GM12872 (cell line): ENCODE measurements around the gene PDE9A.

Source experiments
- TF ChIP-seq, protein P1 (sequence below): IDR thresholded peaks from 3 replicates; pipeline ENCODE4 v1.5.1; 2011; ENCODE audit warnings: low read depth, mild to moderate bottlenecking, low read length, moderate library complexity; ENCODE audit not compliant: insufficient read depth

PDE9A gene

DNA sequence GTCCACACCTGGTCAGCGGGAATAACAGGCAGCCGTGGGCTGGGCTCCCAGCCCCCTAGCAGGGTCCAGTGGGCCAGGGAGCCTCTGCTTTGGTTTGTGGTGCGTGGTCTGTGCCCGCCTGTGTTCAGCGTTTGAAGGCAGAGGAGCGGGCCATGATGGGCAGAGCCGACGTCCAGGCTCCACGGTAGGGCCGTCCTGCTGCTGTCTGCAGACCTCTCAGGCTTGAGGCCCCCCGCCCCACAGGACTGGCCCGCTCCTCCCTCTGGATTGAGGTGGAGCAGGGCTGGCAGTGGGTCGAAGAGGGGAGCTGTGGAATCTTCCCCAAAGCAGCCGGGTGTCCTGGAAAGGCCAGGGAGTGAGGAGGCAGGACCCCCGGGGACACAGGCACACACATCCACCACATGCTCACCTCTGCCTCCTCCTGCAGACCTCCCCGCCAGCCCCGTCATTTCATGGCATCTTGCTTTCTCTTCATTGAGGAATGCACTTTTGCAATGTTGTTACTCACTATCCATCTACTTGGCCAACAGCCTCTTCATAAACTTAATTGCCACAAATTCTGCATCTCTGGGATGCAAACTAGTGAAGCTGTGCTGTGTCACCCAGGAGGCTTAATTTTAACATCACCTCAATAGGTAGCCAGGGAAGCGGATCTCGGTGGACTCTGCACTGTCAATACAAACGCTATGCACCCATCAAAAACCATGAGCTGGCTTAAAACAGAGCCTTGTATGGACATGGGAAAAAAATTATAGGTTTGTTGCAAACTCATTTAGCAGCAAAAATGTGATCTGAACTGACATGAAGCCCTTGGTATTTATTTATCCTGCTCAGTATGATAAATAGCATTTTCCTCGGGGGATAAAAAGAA, 85.9 kb downstream of the PDE9A start:
- TF ChIP-seq, protein P1, sequence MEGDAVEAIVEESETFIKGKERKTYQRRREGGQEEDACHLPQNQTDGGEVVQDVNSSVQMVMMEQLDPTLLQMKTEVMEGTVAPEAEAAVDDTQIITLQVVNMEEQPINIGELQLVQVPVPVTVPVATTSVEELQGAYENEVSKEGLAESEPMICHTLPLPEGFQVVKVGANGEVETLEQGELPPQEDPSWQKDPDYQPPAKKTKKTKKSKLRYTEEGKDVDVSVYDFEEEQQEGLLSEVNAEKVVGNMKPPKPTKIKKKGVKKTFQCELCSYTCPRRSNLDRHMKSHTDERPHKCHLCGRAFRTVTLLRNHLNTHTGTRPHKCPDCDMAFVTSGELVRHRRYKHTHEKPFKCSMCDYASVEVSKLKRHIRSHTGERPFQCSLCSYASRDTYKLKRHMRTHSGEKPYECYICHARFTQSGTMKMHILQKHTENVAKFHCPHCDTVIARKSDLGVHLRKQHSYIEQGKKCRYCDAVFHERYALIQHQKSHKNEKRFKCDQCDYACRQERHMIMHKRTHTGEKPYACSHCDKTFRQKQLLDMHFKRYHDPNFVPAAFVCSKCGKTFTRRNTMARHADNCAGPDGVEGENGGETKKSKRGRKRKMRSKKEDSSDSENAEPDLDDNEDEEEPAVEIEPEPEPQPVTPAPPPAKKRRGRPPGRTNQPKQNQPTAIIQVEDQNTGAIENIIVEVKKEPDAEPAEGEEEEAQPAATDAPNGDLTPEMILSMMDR = no peak

DNA sequence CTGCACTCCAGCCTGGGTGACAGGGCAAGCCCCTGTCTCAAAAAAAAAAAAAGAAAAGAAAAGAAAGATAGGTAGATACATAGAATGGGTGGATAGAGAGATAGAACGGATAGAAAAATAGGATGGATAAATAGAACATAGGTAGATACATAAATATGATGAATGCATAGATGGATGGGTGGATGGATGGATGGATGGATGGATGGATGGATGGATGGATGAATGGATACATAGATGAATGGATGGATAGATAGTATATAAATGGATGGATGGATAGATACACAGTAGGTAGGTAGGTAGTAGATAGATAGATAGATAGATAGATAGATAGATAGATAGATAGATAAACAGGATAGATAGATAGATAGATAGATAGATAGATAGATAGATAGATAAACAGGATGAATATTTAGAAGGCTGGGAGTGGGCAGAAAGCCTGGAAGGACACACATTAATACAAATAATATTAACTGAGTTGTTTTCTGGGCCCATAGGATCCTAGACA, 87.0 kb downstream of the PDE9A start:
- TF ChIP-seq, protein P1 = no peak

DNA sequence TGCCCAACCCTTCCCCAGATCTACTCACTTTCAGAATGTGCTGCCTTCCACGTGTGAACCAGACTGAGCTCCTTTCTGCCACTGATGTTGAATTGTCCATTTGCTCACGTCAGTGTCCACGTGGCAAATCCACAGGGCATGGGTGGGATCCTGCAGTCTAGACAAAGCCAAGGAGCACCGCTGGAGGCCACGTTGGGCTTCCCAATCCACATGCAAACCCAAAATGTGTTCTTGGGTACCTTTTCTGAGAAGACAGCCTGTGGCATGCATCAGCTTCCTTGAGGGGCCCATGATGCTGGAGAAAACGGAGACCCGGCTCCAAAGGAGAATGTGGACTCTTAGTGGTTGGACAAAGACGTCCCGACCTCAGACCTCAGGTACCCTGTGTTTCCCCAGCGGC, 87.6 kb downstream of the PDE9A start:
- TF ChIP-seq, protein P1 = no peak

DNA sequence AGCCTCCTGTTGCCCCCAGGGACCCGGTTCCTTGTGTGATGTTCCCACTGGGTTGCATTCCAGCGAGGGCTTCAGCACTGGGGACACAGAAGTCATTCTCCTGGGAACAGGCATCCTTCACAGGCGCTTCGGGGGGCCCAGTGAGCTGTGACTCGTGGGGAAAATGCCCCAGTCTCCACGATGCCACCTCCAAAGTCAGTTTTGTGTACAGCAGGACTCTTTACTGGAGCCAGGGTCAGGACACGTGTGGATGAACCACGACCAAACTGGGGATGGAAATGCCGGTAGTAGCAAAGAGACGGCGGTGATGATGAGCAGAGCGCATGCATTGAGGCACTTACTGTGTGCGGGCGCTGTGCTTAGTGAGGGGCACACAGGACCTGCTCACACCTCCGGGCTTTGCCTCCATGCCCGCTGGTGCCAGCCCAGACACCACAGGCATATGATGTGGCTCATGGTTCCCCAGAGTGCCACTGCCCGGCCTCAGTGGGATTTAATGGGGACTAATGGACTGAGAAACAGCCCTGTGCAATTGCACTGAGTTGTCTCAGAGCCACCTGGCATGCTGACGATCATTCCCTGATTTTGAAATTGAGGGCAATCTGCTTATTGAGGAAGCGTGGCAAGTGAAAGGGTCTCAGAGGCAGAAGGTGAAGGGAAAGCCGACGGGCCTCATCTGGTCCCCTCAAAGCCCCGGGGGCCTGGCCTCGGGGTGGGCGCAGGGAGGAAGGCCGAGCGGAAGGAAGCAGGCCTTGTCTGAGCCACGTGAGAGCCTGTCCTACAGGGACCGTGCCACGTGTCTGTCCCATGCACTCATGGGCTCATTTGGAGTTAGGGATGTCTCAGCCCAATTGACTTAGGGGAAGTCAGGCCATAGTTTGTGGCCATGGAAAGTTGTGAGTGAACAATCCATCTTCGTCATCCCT, 91.4 kb downstream of the PDE9A start:
- TF ChIP-seq, protein P1 = no peak

DNA sequence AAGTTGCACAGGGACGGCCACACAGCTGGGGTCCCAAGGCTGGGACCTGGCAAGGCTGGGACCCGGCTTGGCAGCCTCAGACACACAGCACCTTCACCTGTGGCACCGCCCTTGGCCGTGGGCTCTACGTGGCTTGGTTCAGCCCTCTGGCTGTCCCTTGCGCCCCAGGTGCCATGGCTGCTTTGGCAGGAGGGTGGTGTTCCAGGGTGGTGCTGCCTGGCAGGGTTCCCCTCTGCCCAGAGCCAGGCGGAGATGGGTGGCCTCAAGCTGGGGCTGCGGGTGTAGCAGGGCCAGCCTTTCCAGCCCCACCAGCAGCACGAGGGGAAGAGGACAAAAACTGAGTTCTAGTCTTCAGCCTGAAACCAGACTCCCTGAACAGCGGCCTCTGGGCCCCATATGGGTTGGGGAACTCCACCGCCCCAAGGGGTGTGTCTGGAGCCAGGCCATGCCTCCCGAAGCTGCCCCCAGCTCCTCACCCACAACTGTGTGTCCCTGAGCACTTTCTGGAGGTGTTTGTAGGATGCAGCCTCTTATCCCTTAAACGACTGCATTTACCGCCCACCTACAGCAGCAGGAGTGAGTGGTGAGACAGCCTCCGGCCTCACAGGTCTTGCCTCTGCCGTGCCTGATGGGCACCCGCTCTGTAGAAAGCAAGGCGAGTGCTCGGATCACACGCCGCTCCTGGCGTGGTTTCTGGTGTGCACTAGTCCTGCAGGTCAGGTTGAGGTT, 92.3 kb downstream of the PDE9A start:
- TF ChIP-seq, protein P1 = no peak

DNA sequence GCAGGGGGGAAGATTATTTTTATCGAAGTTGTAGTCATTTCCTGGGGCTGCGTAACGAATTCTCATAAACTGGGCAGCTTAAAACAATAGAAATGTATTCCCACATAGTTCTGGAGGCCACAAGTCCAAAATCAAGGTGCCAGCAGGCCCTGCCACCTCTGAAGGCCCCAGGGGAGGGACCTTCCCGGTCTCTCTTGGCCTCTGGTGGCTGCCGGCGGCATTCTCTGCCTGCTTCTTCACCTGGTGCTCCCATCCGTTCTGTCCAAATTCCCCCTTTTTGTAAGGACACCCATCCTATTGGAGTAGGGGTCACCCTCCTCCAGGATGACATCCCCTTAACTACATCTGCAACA, 92.8 kb downstream of the PDE9A start:
- TF ChIP-seq, protein P1 = no peak
